ENCODE results near the gene ST6GALNAC3.

DNA sequence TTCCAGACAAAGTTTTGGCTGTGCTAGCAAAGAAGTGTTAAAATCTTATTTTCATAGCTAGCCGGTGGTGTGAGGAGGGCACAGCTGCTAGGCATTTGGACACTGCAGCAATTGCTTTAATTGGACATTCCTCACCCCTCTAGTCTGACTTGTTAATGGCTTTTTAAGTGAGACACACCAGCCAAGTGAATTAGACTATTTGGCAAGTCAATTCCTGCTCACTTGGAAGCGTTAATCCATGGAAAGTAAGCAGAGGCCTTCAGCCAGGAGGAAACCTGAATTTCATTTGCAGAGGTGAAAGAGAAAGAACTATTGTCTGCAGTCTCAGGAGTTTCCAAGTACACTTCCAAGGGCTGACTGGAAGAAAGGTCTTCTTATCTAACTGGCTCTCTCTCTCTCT is 175.7 kb downstream of the ST6GALNAC3 start:
- TF ChIP-seq, protein P1, sequence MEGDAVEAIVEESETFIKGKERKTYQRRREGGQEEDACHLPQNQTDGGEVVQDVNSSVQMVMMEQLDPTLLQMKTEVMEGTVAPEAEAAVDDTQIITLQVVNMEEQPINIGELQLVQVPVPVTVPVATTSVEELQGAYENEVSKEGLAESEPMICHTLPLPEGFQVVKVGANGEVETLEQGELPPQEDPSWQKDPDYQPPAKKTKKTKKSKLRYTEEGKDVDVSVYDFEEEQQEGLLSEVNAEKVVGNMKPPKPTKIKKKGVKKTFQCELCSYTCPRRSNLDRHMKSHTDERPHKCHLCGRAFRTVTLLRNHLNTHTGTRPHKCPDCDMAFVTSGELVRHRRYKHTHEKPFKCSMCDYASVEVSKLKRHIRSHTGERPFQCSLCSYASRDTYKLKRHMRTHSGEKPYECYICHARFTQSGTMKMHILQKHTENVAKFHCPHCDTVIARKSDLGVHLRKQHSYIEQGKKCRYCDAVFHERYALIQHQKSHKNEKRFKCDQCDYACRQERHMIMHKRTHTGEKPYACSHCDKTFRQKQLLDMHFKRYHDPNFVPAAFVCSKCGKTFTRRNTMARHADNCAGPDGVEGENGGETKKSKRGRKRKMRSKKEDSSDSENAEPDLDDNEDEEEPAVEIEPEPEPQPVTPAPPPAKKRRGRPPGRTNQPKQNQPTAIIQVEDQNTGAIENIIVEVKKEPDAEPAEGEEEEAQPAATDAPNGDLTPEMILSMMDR (IDR thresholded peaks at IDR 0.05), result no peak
- no peak for TF ChIP-seq EZH2phosphoT487 (IDR thresholded peaks at IDR 0.05)
